ENCODE results near the gene PDE5A. TPM values are rescaled to one million over a fixed set of nuclear protein-coding genes. Genes with fewer than 3 reads are reported as not detected.

PDE5A gene
- total and polyA plus RNA-seq, 4 donors, result 3.8 to 121 (median 16.9) TPM

DNA sequence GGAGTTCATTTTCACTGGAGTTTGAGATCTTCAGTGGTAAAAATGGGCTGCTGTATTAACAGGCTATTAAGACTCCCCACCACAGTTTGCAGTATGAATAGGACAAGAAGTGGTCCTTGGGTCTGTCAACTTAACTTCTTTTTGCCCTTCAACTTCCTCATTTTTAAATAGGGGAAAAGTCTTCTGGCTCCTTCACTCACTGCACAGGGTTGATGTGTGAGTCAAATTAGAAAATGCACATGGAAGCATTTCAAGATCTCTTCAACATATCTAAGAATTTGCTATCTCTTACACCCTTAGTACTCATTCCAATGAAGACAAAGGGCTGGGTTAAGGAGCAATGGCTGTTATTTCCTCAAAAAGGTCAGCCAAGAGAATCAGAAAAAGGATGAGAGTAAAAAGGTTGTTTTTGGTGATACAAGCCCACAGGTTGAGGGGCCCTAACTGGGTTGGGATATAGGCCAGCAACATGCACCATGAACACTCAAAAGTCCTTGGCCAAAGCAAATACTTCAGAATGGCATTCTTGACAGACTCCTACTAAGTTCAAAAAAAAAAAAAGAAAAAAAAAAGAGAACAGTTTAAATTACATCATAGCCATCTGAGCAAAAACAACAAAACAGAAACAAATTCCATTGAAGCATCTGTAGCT, 13.4 kb downstream of the PDE5A start:
- H3K4me3 ChIP-seq, result no peak overlapping the region
- ATAC-seq (ENCODE audit: insufficient read depth, low FRiP score) (peak; percentile 80), DNase-seq (peak in 1 of 3 donors; percentile 60)
- H3K4me1 ChIP-seq (ENCODE audit: control insufficient read depth in 5 of 5, insufficient read depth in 5 of 5, low read length in 5 of 5), result peaks cover 0 to 26% (median 13%) of the 10 kb centered on the region in 5 donors
- no peaks in the 10 kb centered on the region for H3K27me3 ChIP-seq (ENCODE audit: control insufficient read depth in 3 of 3, insufficient read depth in 3 of 3, low read length in 2 of 3)
- H3K36me3 ChIP-seq (ENCODE audit: control insufficient read depth in 4 of 4, insufficient read depth in 4 of 4, low read length in 4 of 4), result peaks cover 0 to 13% (median 2%) of the 10 kb centered on the region in 4 donors
- peak overlapping the region in 1 of 2 donors; percentile 31 for H3K27ac ChIP-seq (ENCODE audit: low read depth in 1 of 2, low read length in 1 of 2)
- TF ChIP-seq, protein P1, sequence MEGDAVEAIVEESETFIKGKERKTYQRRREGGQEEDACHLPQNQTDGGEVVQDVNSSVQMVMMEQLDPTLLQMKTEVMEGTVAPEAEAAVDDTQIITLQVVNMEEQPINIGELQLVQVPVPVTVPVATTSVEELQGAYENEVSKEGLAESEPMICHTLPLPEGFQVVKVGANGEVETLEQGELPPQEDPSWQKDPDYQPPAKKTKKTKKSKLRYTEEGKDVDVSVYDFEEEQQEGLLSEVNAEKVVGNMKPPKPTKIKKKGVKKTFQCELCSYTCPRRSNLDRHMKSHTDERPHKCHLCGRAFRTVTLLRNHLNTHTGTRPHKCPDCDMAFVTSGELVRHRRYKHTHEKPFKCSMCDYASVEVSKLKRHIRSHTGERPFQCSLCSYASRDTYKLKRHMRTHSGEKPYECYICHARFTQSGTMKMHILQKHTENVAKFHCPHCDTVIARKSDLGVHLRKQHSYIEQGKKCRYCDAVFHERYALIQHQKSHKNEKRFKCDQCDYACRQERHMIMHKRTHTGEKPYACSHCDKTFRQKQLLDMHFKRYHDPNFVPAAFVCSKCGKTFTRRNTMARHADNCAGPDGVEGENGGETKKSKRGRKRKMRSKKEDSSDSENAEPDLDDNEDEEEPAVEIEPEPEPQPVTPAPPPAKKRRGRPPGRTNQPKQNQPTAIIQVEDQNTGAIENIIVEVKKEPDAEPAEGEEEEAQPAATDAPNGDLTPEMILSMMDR (IDR thresholded peaks at IDR 0.05; ENCODE audit: control extremely low read depth, extremely low read depth), result no peak
- H3K9ac ChIP-seq (ENCODE audit: insufficient read depth in 1 of 2, low read length in 2 of 2), result no peak overlapping the region
- H3K9me3 ChIP-seq (ENCODE audit: control insufficient read depth in 4 of 4, insufficient read depth in 3 of 4, low read length in 3 of 4), result peaks cover 0 to 3% (median 0%) of the 10 kb centered on the region in 4 donors

- H3K9ac ChIP-seq (ENCODE audit: insufficient read depth in 1 of 2, low read length in 2 of 2), result no peak overlapping the region
Measured at GRCh38 chr4:119604266-119604665, 24.3 kb downstream of the PDE5A start.

GRCh38 chr4:119602366-119602765, 26.2 kb downstream of the PDE5A start:
- TF ChIP-seq, protein P1 (IDR thresholded peaks at IDR 0.05; ENCODE audit: control extremely low read depth, extremely low read depth), result no peak
- no peak overlapping the region for H3K27ac ChIP-seq (ENCODE audit: low read depth in 1 of 2, low read length in 1 of 2)
- H3K27me3 ChIP-seq (ENCODE audit: control insufficient read depth in 3 of 3, insufficient read depth in 3 of 3, low read length in 2 of 3), result no peaks in the 10 kb centered on the region
- peaks cover 0 to 6% (median 4%) of the 10 kb centered on the region in 5 donors for H3K4me1 ChIP-seq (ENCODE audit: control insufficient read depth in 5 of 5, insufficient read depth in 5 of 5, low read length in 5 of 5)
- H3K9ac ChIP-seq (ENCODE audit: insufficient read depth in 1 of 2, low read length in 2 of 2), result no peak overlapping the region
- WGBS, 2 donors, result 78 to 82% methylated on average over 1 of the region's 1 CpG
- no peak overlapping the region for H3K4me3 ChIP-seq
- ATAC-seq (ENCODE audit: insufficient read depth, low FRiP score), result no peak
- no peak for DNase-seq
- peaks cover 0 to 2% (median 0%) of the 10 kb centered on the region in 4 donors for H3K9me3 ChIP-seq (ENCODE audit: control insufficient read depth in 4 of 4, insufficient read depth in 3 of 4, low read length in 3 of 4)
- peaks cover 3 to 28% (median 9%) of the 10 kb centered on the region in 4 donors for H3K36me3 ChIP-seq (ENCODE audit: control insufficient read depth in 4 of 4, insufficient read depth in 4 of 4, low read length in 4 of 4)

More at GRCh38 chr4:119604266-119604665, 24.3 kb downstream of the PDE5A start:
- no peak for ATAC-seq (ENCODE audit: insufficient read depth, low FRiP score)
- peaks cover 0 to 6% (median 4%) of the 10 kb centered on the region in 5 donors for H3K4me1 ChIP-seq (ENCODE audit: control insufficient read depth in 5 of 5, insufficient read depth in 5 of 5, low read length in 5 of 5)
- TF ChIP-seq, protein P1 (IDR thresholded peaks at IDR 0.05; ENCODE audit: control extremely low read depth, extremely low read depth), result no peak
- H3K36me3 ChIP-seq (ENCODE audit: control insufficient read depth in 4 of 4, insufficient read depth in 4 of 4, low read length in 4 of 4), result peaks cover 0 to 16% (median 9%) of the 10 kb centered on the region in 4 donors
- no peaks in the 10 kb centered on the region for H3K9me3 ChIP-seq (ENCODE audit: control insufficient read depth in 4 of 4, insufficient read depth in 3 of 4, low read length in 3 of 4)
- no peak overlapping the region for H3K27ac ChIP-seq (ENCODE audit: low read depth in 1 of 2, low read length in 1 of 2)
- H3K4me3 ChIP-seq, result no peak overlapping the region
- DNase-seq, result no peak
- no peaks in the 10 kb centered on the region for H3K27me3 ChIP-seq (ENCODE audit: control insufficient read depth in 3 of 3, insufficient read depth in 3 of 3, low read length in 2 of 3)

All from lung (tissue), 12 donors.